DMS79 treated with DMSO at 0.1 percent for 48 hours (cell line): ENCODE measurements around the gene NUBP1.

ENCODE experiments used
- DNase-seq: peaks from one replicate; lab custom pipeline; 2025; lab: John Stamatoyannopoulos, UW

The NUBP1 gene

DNA sequence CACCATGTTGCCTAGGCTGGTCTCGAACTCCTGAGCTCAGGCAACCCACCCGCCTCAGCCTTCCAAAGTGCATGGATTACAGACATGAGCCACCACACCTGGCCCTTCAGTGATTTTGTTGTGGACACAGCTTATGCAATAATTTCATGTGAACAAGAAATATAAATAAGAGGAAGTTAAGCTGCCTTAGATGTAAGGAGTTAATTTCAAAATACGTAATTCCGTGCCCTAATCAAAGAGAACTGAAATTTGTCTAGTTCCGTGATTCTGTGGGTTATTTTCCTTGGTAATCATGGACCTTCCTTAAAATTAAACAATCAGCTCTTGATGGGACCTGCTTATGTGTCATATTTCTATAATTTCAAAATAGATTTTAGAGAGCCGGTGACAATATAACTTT lies 63.1 kb downstream of the NUBP1 start:
- DNase-seq = no peak

- DNase-seq = no peak
Measured at GRCh38 chr16:10808218-10808617, 64.6 kb downstream of the NUBP1 start.

- DNase-seq = no peak
Measured at GRCh38 chr16:10808850-10809249, 65.2 kb downstream of the NUBP1 start.

DNA sequence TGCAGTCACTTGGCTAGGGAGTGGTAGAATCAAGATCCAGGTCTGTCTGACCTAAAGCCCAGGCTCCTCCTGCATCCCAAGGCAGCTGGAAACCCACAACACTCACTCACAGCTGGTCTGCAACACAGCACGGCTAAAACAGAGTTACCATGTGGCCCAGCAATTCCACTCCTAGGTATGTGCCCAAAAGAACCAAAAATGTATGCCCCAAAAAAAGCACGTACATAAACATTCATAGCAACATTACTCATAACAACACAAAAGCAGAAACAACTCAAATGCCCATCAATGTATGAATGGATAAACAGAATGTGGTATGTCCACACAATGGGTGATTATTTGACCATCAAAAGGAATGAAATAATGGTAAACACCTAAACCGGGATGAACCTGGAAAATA lies 66.1 kb downstream of the NUBP1 start:
- no peak for DNase-seq

- no peak for DNase-seq
Measured at GRCh38 chr16:10812312-10813098, 68.9 kb downstream of the NUBP1 start.

GRCh38 chr16:10813099-10813455 lies 69.4 kb downstream of the NUBP1 start:
- no peak for DNase-seq

- DNase-seq = no peak
Measured at GRCh38 chr16:10817514-10817913, 73.9 kb downstream of the NUBP1 start.

- no peak for DNase-seq
Measured at GRCh38 chr16:10817963-10818941, 74.6 kb downstream of the NUBP1 start, which contains the start of gene TVP23A. Gene TVP23A (minus strand): TSS chr16:10818794. CDS start chr16:10818493, 301 bp downstream.
